COLO668 (cell line): ENCODE results near the gene MTCL1.

ENCODE experiments used
- DNase-seq: peaks from one replicate; lab custom pipeline; 2025; ENCODE audit not compliant: unreplicated experiment; lab: John Stamatoyannopoulos, UW

The MTCL1 gene

GRCh38 chr18:8705238-8705960 is at the start of gene MTCL1:
Gene MTCL1 (plus strand): TSS chr18:8705556. CDS start chr18:8705661, 105 bp downstream.
- peak; percentile 79 for DNase-seq

GRCh38 chr18:8656232-8656631 is 49.1 kb upstream of the MTCL1 start:
- DNase-seq, result no peak

- DNase-seq, result no peak
Observed at GRCh38 chr18:8657050-8657820, 48.1 kb upstream of the MTCL1 start.

GRCh38 chr18:8657873-8658470 is 47.4 kb upstream of the MTCL1 start:
- no peak for DNase-seq

- DNase-seq, result no peak
Observed at GRCh38 chr18:8658858-8659485, 46.4 kb upstream of the MTCL1 start.

GRCh38 chr18:8659609-8660242 is 45.6 kb upstream of the MTCL1 start:
- no peak for DNase-seq

GRCh38 chr18:8660316-8660715 is 45.0 kb upstream of the MTCL1 start:
- DNase-seq, result no peak

- peak; percentile 97 for DNase-seq
Observed at GRCh38 chr18:8661754-8662559, 43.4 kb upstream of the MTCL1 start.

GRCh38 chr18:8662560-8663255 is 42.6 kb upstream of the MTCL1 start:
- peak; percentile 88 for DNase-seq

GRCh38 chr18:8667846-8668245 is 37.5 kb upstream of the MTCL1 start:
- no peak for DNase-seq

- no peak for DNase-seq
Observed at GRCh38 chr18:8668381-8668780, 37.0 kb upstream of the MTCL1 start.

GRCh38 chr18:8669571-8669970 is 35.8 kb upstream of the MTCL1 start:
- no peak for DNase-seq

GRCh38 chr18:8673256-8674209 is 31.8 kb upstream of the MTCL1 start:
- no peak for DNase-seq

- no peak for DNase-seq
Observed at GRCh38 chr18:8675057-8675456, 30.3 kb upstream of the MTCL1 start.

GRCh38 chr18:8681196-8681595 is 24.2 kb upstream of the MTCL1 start:
- no peak for DNase-seq

GRCh38 chr18:8684577-8684976 is 20.8 kb upstream of the MTCL1 start:
- DNase-seq, result no peak

GRCh38 chr18:8685141-8685913 is 20.0 kb upstream of the MTCL1 start:
- DNase-seq, result no peak

GRCh38 chr18:8685914-8686216 is 19.5 kb upstream of the MTCL1 start:
- no peak for DNase-seq
